ENCODE results near the gene NELFB.

Gene NELFB

DNA sequence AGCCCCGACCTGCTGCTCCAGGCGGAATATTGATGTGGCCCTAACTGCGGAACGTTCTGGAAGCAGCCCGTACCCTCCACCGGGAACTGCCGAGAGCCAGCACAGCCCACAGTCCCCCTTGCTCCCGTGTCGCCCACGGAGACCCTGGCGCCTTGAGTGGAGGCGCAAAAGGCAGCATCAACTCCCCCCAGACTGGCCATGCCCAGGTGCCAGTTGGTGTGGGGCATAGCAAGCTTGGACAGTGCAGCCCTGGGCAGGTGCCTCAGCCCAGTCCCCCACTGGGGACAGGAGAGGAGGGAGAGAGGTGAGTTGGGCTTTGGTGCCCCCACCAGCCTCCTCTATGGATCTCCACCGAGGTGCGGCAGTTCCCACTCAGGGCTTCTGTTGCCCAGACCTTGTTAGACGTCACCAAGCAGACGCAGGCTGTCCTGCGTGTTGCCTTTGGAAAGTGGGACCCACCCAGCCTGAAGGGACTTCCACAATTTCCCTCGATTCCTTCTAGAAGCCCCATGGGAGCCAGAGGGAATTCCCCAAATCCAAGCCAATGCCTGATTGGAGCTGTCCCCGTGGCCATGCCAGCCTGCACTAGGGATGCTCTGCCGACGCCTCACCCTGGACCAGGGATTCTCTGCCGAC, 66.7 kb downstream of the NELFB start:
- Histone ChIP-seq H3K4me3 (ENCODE audit: low read depth, low read length) (no peak overlapping the region), H3K27me3 (ENCODE audit: insufficient read depth, low read depth, severe bottlenecking) (no peaks in the 10 kb centered on the region), H3K9me3 (ENCODE audit: severe bottlenecking) (no peaks in the 10 kb centered on the region), H3K36me3 (no peaks in the 10 kb centered on the region), H3K27ac (no peak overlapping the region)
- no peak for TF ChIP-seq CTCF (IDR thresholded peaks at IDR 0.05; ENCODE audit: low read depth, low read length)
- DNase-seq: no peak

All from WERI-Rb-1 (cell line).